ENCODE results near the gene GCNT4.

GCNT4 gene

DNA sequence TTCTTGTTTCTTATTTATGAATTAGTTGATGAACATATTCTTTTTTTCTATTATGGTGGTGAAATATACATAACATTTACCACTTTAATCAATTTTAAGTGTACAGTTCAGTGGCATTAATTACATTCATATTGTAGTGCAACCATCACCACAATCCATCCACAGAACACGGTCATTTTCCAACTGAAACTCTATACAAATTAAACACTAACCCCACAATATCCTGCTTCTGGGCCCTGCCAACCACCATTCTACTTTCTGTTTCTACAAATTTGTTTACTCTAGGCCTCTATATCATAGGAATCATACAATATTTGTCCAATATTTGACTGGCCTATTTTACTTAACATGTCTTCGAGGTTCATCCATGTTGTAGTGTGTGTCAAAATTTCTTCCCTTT is 7.3 kb downstream of the GCNT4 start:
- TF ChIP-seq, protein P1, sequence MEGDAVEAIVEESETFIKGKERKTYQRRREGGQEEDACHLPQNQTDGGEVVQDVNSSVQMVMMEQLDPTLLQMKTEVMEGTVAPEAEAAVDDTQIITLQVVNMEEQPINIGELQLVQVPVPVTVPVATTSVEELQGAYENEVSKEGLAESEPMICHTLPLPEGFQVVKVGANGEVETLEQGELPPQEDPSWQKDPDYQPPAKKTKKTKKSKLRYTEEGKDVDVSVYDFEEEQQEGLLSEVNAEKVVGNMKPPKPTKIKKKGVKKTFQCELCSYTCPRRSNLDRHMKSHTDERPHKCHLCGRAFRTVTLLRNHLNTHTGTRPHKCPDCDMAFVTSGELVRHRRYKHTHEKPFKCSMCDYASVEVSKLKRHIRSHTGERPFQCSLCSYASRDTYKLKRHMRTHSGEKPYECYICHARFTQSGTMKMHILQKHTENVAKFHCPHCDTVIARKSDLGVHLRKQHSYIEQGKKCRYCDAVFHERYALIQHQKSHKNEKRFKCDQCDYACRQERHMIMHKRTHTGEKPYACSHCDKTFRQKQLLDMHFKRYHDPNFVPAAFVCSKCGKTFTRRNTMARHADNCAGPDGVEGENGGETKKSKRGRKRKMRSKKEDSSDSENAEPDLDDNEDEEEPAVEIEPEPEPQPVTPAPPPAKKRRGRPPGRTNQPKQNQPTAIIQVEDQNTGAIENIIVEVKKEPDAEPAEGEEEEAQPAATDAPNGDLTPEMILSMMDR (IDR thresholded peaks at IDR 0.05; ENCODE audit: low read depth, low read length), result no peak
- DNase-seq (ENCODE audit: low read depth in 2 of 2), result no peak

DNA sequence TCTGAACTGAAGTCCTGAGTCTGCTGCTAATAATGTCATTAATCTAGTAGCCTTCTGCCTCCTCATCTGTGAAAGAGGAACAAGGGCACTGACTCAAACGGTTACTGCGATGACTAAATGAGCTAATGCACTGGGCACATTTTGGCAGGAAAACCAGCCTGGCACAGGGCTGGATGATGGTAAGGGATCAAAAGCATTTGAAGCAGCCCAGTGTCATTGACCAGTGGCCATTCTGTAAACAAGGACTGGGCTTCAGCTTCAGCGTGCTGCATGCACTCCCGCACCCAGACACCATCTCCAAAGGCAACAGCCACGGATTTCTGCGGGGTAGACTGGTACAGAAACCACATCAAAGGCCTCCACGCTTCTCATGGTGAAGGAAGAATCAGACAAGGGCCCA is 8.0 kb downstream of the GCNT4 start:
- no peak for DNase-seq (ENCODE audit: low read depth in 2 of 2)
- TF ChIP-seq, protein P1 (IDR thresholded peaks at IDR 0.05; ENCODE audit: low read depth, low read length), result no peak
- H3K4me3 ChIP-seq (replicated peaks in 1 of 2; ENCODE audit: low read depth in 2 of 2, low read length in 2 of 2), result no peak overlapping the region

More for the DNA sequence above, 7.3 kb downstream of the GCNT4 start:
- H3K4me3 ChIP-seq (replicated peaks in 1 of 2; ENCODE audit: low read depth in 2 of 2, low read length in 2 of 2), result no peak overlapping the region

DNA sequence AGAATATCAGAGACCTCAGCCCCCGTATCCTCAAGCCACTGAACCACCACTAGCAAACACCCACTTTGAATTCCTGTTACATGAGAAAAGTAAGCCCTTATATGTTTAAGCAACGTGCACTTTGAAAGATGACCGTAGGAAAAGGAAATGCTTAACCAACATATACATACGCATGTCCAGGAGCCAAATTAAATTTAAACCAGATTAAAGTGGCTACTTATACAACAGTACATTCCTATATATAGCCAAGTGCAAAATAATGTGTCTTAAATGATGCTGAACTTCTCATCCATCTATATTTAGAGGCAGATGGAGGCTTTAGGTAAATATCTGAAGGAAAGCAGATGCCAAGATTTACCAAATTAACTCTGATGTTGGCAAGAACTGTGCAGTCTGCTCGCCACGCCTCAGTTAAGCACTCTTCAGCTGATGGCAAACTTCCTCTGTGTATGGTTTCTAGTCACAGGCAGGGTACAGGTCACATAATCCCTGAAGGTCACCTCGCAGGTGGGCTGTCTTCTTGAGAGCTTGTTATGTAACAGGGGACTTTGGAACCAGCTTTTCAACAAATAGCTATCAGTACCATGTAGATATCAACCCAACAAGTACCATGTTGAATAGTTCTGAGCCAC is 8.6 kb downstream of the GCNT4 start:
- no peak overlapping the region for H3K4me3 ChIP-seq (replicated peaks in 1 of 2; ENCODE audit: low read depth in 2 of 2, low read length in 2 of 2)
- DNase-seq (ENCODE audit: low read depth in 2 of 2), result no peak
- TF ChIP-seq, protein P1 (IDR thresholded peaks at IDR 0.05; ENCODE audit: low read depth, low read length), result no peak

DNA sequence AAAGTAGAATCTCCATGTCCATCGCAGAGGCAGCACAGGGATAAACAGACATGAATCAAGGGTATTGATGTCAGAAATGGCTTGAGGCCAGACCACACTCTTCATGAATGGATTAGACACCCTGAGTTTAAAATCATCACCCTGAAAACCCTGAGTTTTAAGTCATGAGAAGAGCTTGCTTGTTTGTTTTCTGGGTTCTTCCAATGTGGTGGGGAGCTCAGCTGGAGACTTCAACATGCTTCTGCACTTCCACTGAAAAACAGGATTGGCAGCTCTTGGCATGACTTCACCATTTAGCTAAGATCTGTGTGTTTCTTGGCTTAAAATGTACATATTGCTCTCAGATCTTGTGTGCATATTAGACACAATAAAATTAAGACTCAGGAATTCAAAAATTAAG is 9.8 kb downstream of the GCNT4 start:
- H3K4me3 ChIP-seq (replicated peaks in 1 of 2; ENCODE audit: low read depth in 2 of 2, low read length in 2 of 2), result no peak overlapping the region
- DNase-seq (ENCODE audit: low read depth in 2 of 2), result no peak
- TF ChIP-seq, protein P1 (IDR thresholded peaks at IDR 0.05; ENCODE audit: low read depth, low read length), result no peak

DNA sequence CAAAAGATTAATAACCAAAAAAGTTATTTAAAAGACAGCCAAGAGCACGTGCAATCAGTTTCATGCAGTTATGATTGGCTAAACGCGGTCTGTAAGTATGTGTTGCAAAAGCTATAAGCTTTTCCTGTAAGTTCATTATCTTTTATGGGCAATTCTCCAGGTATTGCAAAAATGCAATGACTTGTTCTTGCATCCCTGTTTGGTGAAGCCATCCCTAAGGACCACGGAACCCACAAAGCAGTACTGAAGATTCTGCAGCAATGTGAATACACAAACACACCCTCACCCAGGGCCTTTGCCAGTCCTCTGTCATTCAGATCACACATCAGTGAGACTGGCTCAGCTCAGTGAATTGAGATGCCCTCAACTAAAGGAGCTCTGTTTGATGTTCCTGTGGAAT is 11.4 kb downstream of the GCNT4 start:
- no peak overlapping the region for H3K4me3 ChIP-seq (replicated peaks in 1 of 2; ENCODE audit: low read depth in 2 of 2, low read length in 2 of 2)
- peak; percentile 53 to 79 for DNase-seq (ENCODE audit: low read depth in 2 of 2)
- TF ChIP-seq, protein P1 (IDR thresholded peaks at IDR 0.05; ENCODE audit: low read depth, low read length), result no peak

DNA sequence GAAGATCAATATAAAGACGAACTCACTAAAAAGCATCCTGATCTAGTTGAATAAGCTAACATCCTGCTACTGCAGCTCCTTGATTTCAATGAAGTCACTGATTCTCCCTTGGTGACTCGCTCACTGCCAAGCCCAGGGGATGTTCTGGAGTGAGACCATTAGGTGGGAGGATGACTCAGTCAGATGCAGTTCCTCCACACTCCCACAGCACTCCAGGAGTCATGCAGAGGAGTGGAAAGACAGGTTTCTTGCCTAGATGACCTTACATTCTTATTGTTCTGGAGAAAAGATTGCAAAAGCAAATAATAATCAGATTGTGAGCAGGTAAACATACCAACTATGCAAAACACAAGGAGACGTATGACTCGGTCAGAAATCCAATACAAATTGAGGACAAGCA is 15.3 kb downstream of the GCNT4 start:
- TF ChIP-seq, protein P1 (IDR thresholded peaks at IDR 0.05; ENCODE audit: low read depth, low read length), result no peak
- H3K4me3 ChIP-seq (replicated peaks in 1 of 2; ENCODE audit: low read depth in 2 of 2, low read length in 2 of 2), result no peak overlapping the region
- DNase-seq (ENCODE audit: low read depth in 2 of 2), result peak; percentile 32 to 72

Data from cardiac fibroblast (primary cell).